NCI-H226 (cell line): ENCODE results near the gene NT5DC3.

Experiments
- DNase-seq: peaks from one replicate; pipeline ENCODE4 v3.0.0-alpha.2; 2015

Gene NT5DC3

GRCh38 chr12:103780093-103780440, 61.0 kb downstream of the NT5DC3 start:
- DNase-seq, result peak; percentile 31

DNA sequence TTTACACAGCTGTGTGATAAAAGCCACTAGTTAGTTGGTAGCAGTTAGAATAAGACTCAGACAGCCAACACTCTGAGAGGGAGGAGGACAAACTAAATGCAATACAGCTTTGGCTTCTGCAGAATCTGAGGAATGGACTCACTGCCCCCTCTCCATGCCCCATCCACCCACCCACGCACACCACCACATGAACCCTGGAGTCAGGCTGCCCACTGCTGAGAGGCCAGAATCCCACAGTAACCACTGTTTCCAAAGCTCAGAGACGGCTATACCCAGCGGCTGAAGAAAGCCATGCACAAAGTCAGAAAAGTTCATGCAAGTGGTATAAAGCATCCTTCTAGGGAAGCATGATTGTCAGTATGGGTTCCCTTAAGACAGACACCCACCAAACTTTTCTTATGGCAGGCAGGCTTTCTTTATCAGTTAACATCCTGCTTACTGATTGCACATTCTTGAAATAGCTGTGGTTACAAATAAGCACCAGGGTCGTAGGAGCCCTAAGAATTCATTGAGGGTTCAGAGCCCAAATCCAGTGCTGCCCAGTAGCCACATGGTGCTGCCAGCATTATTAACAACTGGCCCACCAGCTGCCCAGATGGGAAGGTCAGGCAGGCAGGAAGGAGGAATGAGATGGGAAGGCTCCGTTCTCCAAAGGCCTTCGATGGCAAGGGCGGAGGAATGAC, 61.5 kb downstream of the NT5DC3 start:
- peak; percentile 66 for DNase-seq

GRCh38 chr12:103778781-103779180, 62.3 kb downstream of the NT5DC3 start:
- DNase-seq, result no peak

- DNase-seq, result no peak
These were observed 66.0 kb downstream of the NT5DC3 start for GRCh38 chr12:103774977-103775560.

- DNase-seq, result no peak
These were observed 67.7 kb downstream of the NT5DC3 start for GRCh38 chr12:103773109-103773910.

DNA sequence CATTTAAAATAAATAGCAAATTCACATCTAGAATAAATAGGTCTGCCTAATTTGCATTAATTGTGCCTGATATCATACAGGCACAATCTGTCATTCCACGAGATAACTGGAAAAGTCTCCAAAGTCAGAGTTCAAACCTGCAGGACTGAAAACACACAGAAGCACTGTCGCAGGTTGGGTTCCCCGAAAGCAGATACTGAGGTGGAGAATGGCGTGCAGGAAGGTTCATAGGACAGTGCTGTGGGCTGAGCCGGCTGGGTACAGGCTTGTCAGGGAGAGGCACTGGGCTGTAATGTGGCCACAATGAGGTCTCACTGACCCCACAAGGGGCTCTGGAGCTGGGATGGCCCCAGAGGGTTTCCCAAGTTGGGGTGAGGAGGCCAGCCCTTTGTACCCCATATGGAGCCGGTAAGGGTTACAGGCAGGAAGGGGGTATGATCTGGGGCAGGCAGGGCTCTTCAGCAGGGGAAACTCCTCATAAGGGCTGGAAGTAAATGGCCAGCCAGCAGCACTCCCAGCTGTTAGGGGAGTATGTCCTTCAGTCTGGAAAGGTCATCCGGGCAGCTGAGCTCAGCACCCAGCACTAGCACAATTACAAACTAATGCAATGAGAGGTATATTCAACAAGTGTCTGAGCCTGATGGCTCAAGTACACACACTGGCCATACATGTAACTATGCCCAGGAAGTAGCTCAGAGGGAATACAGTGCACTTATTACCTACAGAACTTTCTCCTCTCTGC, 68.5 kb downstream of the NT5DC3 start:
- no peak for DNase-seq

GRCh38 chr12:103771466-103771865, 69.6 kb downstream of the NT5DC3 start:
- DNase-seq, result peak; percentile 15

- no peak for DNase-seq
These were observed 71.6 kb downstream of the NT5DC3 start for GRCh38 chr12:103769240-103769945.

- no peak for DNase-seq
These were observed 72.4 kb downstream of the NT5DC3 start for GRCh38 chr12:103768467-103769123.

DNA sequence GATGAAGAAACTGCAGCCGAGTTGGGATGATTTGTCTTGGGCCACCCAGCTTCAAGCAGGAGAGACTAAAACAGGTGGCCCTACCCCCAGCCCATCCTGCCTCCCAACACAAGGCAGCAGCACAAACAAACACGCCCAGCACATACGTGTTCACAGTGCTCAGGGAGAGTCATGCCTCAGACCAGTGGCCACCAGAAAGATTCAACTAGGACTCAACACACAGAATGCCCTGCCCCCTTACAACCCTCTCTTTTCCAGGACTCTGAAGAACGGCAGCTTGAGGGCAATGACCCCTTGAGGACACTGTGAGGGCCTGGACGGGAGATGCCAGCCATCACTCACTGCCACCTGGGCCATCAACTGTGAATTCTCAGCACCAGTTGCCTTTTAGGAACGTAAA, 75.0 kb downstream of the NT5DC3 start:
- no peak for DNase-seq

GRCh38 chr12:103765322-103765721, 75.7 kb downstream of the NT5DC3 start:
- no peak for DNase-seq

DNA sequence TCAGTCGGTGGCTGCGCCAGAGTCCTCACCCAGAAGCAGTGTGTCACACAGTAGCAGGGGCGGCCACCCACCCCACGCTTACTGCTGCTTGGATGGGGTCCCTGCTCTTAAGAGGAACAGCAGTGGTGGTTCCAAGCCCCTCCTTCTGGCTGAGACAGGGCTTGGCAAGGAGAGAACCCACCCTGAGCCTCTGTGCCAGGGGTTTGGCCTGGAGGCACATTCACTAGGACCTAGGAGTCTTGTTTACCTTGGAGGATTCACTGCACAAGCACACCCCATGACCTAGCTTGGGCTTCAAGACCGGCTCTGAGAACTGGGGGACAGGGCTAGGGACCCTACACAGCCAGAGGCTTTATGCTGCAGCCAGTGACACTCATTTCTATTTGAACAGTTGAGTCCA, 78.6 kb downstream of the NT5DC3 start:
- DNase-seq, result no peak

GRCh38 chr12:103758310-103759089, 82.5 kb downstream of the NT5DC3 start:
- no peak for DNase-seq

- no peak for DNase-seq
These were observed 83.8 kb downstream of the NT5DC3 start for GRCh38 chr12:103757248-103757647.

DNA sequence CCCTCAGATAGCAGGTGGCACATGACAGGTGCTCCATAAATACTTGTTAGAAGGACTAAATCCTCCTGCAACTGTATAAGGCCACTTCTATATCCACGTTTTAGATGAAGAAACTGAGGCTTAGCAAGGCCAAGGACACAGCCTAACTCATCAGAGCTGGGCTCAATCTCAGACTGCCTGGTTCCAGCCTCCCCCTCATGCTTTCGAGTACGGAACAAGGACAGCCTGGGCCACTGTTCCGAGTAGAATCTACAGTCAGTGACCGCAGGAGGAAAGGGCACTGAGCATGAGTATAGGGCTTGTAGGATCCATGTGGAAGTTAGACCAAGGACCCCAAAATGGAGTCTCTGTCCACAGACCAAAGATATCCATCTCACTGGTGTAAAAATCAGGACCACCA, 84.6 kb downstream of the NT5DC3 start:
- no peak for DNase-seq

GRCh38 chr12:103755425-103755824, 85.6 kb downstream of the NT5DC3 start:
- DNase-seq, result no peak

- no peak for DNase-seq
These were observed 89.4 kb downstream of the NT5DC3 start for GRCh38 chr12:103751600-103751999.

GRCh38 chr12:103751171-103751570, 89.9 kb downstream of the NT5DC3 start:
- DNase-seq, result no peak

- DNase-seq, result no peak
These were observed 92.2 kb downstream of the NT5DC3 start for GRCh38 chr12:103748875-103749274.

DNA sequence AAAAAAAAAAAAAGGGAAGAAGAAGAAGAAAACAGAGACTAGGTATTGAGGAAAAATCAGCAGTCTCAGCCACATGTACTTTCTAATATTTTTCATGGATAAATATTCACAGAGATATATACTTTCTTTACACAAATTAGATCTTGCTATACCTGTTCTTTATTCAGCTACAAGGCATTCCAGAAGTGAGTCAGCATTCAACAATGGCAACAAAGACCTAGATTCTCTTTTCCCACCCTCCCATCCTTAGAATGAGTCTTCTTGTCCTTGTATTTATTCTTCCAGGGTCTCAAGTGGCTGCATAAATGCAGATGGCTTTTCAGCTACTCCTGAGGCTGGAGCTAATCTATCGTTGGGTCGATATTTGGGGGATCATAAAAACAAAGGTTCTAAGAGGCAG, 93.0 kb downstream of the NT5DC3 start:
- DNase-seq, result peak; percentile 24

- no peak for DNase-seq
These were observed 95.1 kb downstream of the NT5DC3 start for GRCh38 chr12:103745962-103746361.
